ENCODE results near the gene ARHGAP6. TPM values are rescaled to one million over a fixed set of nuclear protein-coding genes. Genes with fewer than 3 reads are reported as not detected.

The ARHGAP6 gene
- total RNA-seq, 1 experiment from 2014 or later: 0.10 TPM

DNA sequence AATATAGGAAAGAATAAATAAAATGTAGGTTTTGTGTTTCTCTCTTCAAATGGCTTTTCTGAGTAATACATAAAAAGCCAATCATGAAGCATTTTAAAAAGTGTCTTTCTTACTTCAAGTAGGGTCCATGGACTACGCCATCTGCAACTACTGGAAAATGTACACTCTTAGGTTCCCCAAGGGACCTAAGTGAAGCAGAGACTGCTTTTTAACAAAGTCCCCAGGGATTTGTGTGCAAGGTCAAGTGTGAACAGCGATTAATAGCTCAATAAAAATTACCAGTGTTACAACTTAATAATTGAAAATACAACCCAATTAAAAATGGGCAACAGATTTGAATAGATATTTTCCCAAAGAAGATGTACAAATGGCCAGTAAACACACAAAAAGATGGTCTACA is 84.9 kb downstream of the ARHGAP6 start:
- DNase-seq (ENCODE audit: low read depth, low spot score) (no peak), ATAC-seq (no peak)
- no peak overlapping the region for H3K9ac ChIP-seq (ENCODE audit: low read length)
- H3K4me3 ChIP-seq (replicated peaks in 1 of 2; ENCODE audit: low read depth in 1 of 2, low read length in 2 of 2): no peak overlapping the region
- no peak overlapping the region for H3K27ac ChIP-seq (ENCODE audit: low read depth, low read length)
- no TSS peak for BruUV-seq (replicated peaks)
- no peaks in the 10 kb centered on the region for H3K4me1 ChIP-seq (ENCODE audit: control insufficient read depth in 1 of 2, insufficient read depth in 2 of 2, low read length in 2 of 2)
- H3K27me3 ChIP-seq (ENCODE audit: insufficient read depth, low read length): no peaks in the 10 kb centered on the region
- no peak overlapping the region for H3K4me2 ChIP-seq (ENCODE audit: low read length)
- no peaks in the 10 kb centered on the region for H4K20me1 ChIP-seq (ENCODE audit: insufficient read depth)
- H2AFZ ChIP-seq (ENCODE audit: low read depth, low read length, poor library complexity, severe bottlenecking): no peak overlapping the region
- H3K36me3 ChIP-seq (ENCODE audit: control insufficient read depth in 1 of 2, insufficient read depth in 2 of 2, low read length in 2 of 2): no peaks in the 10 kb centered on the region
- ChIA-PET RAD21 (ENCODE audit: low non-redundant PET in 1 of 2, low total read pairs in 2 of 2, uncharacterized antibody in 2 of 2, unreplicated experiment in 2 of 2) (no interaction called here), POLR2A (no interaction called here), CTCF (no interaction called here)
- no peaks in the 10 kb centered on the region for H3K79me2 ChIP-seq (ENCODE audit: insufficient read depth, low read length)
- H3K9me2 ChIP-seq (ENCODE audit: insufficient read depth): no peaks in the 10 kb centered on the region
- no peaks in the 10 kb centered on the region for H3K9me3 ChIP-seq (ENCODE audit: control insufficient read depth in 1 of 2, insufficient read depth in 1 of 2, low read depth in 1 of 2, low read length in 2 of 2)
- intact Hi-C loops (cut with micrococcal nuclease): no loop called here
- TF ChIP-seq, protein P1, sequence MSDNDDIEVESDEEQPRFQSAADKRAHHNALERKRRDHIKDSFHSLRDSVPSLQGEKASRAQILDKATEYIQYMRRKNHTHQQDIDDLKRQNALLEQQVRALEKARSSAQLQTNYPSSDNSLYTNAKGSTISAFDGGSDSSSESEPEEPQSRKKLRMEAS (IDR thresholded peaks at IDR 0.05): no peak
- TF ChIP-seq CBX3 (IDR thresholded peaks at IDR 0.05; ENCODE audit: low read depth): no peak
- TF ChIP-seq JUND (IDR thresholded peaks at IDR 0.05): no peak
- no peak for TF ChIP-seq SRF (IDR thresholded peaks at IDR 0.05; ENCODE audit: low read depth)
- no peak for TF ChIP-seq POLR2AphosphoS5 (IDR thresholded peaks at IDR 0.05; ENCODE audit: low read depth, low read length)
- TF ChIP-seq TCF7L2 (IDR thresholded peaks at IDR 0.05; ENCODE audit: borderline replicate concordance, extremely low read depth, insufficient read depth, insufficient read length): no peak
- TF ChIP-seq ZFX (IDR thresholded peaks at IDR 0.05): no peak
- no peak for TF ChIP-seq EGR1 (IDR thresholded peaks at IDR 0.05; ENCODE audit: low read depth)
- no peak for TF ChIP-seq ZNF274 (IDR thresholded peaks at IDR 0.05; ENCODE audit: low read depth, low read length)

DNA sequence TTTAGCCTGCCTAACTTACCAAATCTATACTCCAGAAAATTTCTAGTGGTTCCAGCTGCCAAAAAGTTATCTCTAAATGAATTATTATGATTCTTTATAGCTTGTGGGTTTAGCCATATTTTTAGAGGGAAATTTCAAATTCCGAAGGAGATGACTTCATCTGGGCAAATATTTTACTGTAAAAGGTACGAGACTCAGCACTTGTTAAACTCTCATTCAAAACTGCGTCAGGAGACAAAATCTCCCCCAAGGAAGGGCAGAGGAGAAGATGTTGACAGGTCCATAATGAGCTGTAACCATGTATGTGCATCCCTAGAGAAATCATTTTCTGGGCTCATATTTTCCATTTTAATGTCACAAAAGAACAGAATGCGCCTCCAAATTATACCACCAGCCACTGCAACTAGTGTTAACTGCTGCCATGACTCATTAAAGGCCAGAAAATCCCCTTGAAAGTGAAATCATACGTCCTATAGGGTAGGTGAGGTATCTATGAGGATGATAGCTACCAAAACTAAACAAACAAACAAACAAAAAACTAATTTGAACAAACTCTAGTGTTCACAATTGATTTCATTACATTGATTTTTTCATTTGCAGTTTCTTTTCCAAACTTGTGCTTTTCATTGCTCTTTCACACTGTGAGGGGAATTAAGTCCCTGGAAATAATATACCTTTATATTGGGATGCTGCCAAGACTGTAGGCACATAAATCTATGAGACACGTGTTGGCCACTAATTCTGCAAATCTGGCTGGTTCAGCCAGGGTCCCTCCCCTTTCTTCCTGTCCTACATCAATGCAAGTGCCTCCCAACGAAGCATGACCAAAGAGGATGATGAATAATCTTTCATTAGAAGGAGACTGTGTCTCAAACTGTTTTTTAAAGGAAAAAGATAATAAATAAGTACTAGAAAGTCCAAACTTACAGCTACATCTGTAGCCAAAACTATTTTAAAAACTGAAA is 85.8 kb downstream of the ARHGAP6 start:
- Histone ChIP-seq H3K27me3 (ENCODE audit: insufficient read depth, low read length) (no peaks in the 10 kb centered on the region), H3K9me3 (ENCODE audit: control insufficient read depth in 1 of 2, insufficient read depth in 1 of 2, low read depth in 1 of 2, low read length in 2 of 2) (no peaks in the 10 kb centered on the region), H4K20me1 (ENCODE audit: insufficient read depth) (no peaks in the 10 kb centered on the region), H3K9ac (ENCODE audit: low read length) (no peak overlapping the region), H3K79me2 (ENCODE audit: insufficient read depth, low read length) (no peaks in the 10 kb centered on the region), H3K27ac (ENCODE audit: low read depth, low read length) (no peak overlapping the region), H2AFZ (ENCODE audit: low read depth, low read length, poor library complexity, severe bottlenecking) (no peak overlapping the region), H3K4me3 (replicated peaks in 1 of 2; ENCODE audit: low read depth in 1 of 2, low read length in 2 of 2) (no peak overlapping the region), H3K4me1 (ENCODE audit: control insufficient read depth in 1 of 2, insufficient read depth in 2 of 2, low read length in 2 of 2) (no peaks in the 10 kb centered on the region), H3K36me3 (ENCODE audit: control insufficient read depth in 1 of 2, insufficient read depth in 2 of 2, low read length in 2 of 2) (no peaks in the 10 kb centered on the region), H3K9me2 (ENCODE audit: insufficient read depth) (no peaks in the 10 kb centered on the region), H3K4me2 (ENCODE audit: low read length) (no peak overlapping the region)
- ATAC-seq (no peak), DNase-seq (ENCODE audit: low read depth, low spot score) (no peak)
- POLR2A ChIA-PET: no interaction called here
- BruUV-seq (replicated peaks): no TSS peak
- RAD21 ChIA-PET (ENCODE audit: low non-redundant PET in 1 of 2, low total read pairs in 2 of 2, uncharacterized antibody in 2 of 2, unreplicated experiment in 2 of 2): no interaction called here
- CTCF ChIA-PET: no interaction called here
- intact Hi-C loops (cut with micrococcal nuclease): no loop called here
- TF ChIP-seq RAD21 (IDR thresholded peaks at IDR 0.05; ENCODE audit: low read depth) (no peak), JUND (IDR thresholded peaks at IDR 0.05) (no peak), CEBPB (IDR thresholded peaks at IDR 0.05; ENCODE audit: low read depth) (no peak), EZH2phosphoT487 (IDR thresholded peaks at IDR 0.05; ENCODE audit: borderline replicate concordance) (no peak), TCF7L2 (IDR thresholded peaks at IDR 0.05; ENCODE audit: borderline replicate concordance, extremely low read depth, insufficient read depth, insufficient read length) (no peak), POLR2A (IDR thresholded peaks at IDR 0.05; ENCODE audit: borderline replicate concordance, extremely low read depth, insufficient read depth, insufficient read length) (no peak), CBX3 (IDR thresholded peaks at IDR 0.05; ENCODE audit: low read depth) (no peak)
- TF ChIP-seq, protein P2, sequence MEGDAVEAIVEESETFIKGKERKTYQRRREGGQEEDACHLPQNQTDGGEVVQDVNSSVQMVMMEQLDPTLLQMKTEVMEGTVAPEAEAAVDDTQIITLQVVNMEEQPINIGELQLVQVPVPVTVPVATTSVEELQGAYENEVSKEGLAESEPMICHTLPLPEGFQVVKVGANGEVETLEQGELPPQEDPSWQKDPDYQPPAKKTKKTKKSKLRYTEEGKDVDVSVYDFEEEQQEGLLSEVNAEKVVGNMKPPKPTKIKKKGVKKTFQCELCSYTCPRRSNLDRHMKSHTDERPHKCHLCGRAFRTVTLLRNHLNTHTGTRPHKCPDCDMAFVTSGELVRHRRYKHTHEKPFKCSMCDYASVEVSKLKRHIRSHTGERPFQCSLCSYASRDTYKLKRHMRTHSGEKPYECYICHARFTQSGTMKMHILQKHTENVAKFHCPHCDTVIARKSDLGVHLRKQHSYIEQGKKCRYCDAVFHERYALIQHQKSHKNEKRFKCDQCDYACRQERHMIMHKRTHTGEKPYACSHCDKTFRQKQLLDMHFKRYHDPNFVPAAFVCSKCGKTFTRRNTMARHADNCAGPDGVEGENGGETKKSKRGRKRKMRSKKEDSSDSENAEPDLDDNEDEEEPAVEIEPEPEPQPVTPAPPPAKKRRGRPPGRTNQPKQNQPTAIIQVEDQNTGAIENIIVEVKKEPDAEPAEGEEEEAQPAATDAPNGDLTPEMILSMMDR (IDR thresholded peaks at IDR 0.05 in 2 of 3, conservative IDR thresholded peaks at IDR 0.05 in 1 of 3; ENCODE audit: borderline replicate concordance in 1 of 3, insufficient read depth in 1 of 3, low read depth in 2 of 3, low read length in 2 of 3): no peak
- TF ChIP-seq, protein P3, sequence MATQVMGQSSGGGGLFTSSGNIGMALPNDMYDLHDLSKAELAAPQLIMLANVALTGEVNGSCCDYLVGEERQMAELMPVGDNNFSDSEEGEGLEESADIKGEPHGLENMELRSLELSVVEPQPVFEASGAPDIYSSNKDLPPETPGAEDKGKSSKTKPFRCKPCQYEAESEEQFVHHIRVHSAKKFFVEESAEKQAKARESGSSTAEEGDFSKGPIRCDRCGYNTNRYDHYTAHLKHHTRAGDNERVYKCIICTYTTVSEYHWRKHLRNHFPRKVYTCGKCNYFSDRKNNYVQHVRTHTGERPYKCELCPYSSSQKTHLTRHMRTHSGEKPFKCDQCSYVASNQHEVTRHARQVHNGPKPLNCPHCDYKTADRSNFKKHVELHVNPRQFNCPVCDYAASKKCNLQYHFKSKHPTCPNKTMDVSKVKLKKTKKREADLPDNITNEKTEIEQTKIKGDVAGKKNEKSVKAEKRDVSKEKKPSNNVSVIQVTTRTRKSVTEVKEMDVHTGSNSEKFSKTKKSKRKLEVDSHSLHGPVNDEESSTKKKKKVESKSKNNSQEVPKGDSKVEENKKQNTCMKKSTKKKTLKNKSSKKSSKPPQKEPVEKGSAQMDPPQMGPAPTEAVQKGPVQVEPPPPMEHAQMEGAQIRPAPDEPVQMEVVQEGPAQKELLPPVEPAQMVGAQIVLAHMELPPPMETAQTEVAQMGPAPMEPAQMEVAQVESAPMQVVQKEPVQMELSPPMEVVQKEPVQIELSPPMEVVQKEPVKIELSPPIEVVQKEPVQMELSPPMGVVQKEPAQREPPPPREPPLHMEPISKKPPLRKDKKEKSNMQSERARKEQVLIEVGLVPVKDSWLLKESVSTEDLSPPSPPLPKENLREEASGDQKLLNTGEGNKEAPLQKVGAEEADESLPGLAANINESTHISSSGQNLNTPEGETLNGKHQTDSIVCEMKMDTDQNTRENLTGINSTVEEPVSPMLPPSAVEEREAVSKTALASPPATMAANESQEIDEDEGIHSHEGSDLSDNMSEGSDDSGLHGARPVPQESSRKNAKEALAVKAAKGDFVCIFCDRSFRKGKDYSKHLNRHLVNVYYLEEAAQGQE (IDR thresholded peaks at IDR 0.05; ENCODE audit: low read depth): no peak

Data from HCT116 (cell line).